Breast epithelium (tissue), 4 donors: Measurements from ENCODE around the gene SUSD6. TPM values are rescaled to one million over a fixed set of nuclear protein-coding genes. Genes with fewer than 3 reads are reported as not detected.

ENCODE experiments used
- DNase-seq, 2 donors: peaks; one replicate each; pipeline ENCODE4 v3.0.0-alpha.2; 2019; ENCODE audit warnings: low spot score in 2 of 2
- H3K27ac ChIP-seq, 2 donors: fragments of 200-600 bp; sonication (generic) in 1 of 2; one replicate each; pipeline ENCODE4 v1.5.1; 2016 to 2019; ENCODE audit warnings: mild to moderate bottlenecking in 1 of 2
- H3K27me3 ChIP-seq, 2 donors: fragments of 200-600 bp; sonication (generic) in 1 of 2; one replicate each; pipeline versions ENCODE4 v1.5.1 to v1.6.0; 2017 to 2019; ENCODE audit warnings: control low read depth in 1 of 2, mild to moderate bottlenecking in 1 of 2
- H3K36me3 ChIP-seq: fragments of 200-600 bp; one replicate; pipeline ENCODE4 v1.5.1; 2019
- H3K4me1 ChIP-seq, 2 donors: fragments of 200-600 bp; sonication (generic); one replicate each; pipeline ENCODE4 v1.5.1; 2016 to 2019; ENCODE audit warnings: control low read depth in 1 of 2
- H3K4me3 ChIP-seq, 3 donors: fragments of 200-600 bp; sonication (generic); 1 replicate in 2 of 3; 2 replicates in 1 of 3; pipeline ENCODE4 v1.5.1; 2016 to 2019; ENCODE audit warnings: mild to moderate bottlenecking in 3 of 3, moderate library complexity in 2 of 3
- H3K9me3 ChIP-seq, 2 donors: fragments of 200-600 bp; sonication (generic) in 1 of 2; one replicate each; pipeline ENCODE4 v1.5.1; 2016 to 2019; ENCODE audit warnings: control low read depth in 1 of 2
- CTCF ChIP-seq, 3 donors: fragments of 450-650 bp; IDR thresholded peaks; one replicate each; pipeline ENCODE4 v1.5.1; 2016 to 2017; ENCODE audit warnings: antibody characterized with exemption in 3 of 3, mild to moderate bottlenecking in 3 of 3, moderate library complexity in 3 of 3
- POLR2A ChIP-seq: fragments of 450-650 bp; IDR thresholded peaks from one replicate; pipeline ENCODE4 v1.6.1; 2016; ENCODE audit warnings: antibody characterized with exemption, mild to moderate bottlenecking, moderate library complexity
- POLR2AphosphoS5 ChIP-seq, 3 donors: sonication (generic); formaldehyde crosslinking; IDR thresholded peaks; one replicate each; pipeline ENCODE4 v1.6.1; 2017; ENCODE audit warnings: antibody characterized with exemption in 3 of 3
- intact Hi-C: fragments of 100-400 bp; cut with DNase I; formaldehyde crosslinking; loops from one replicate; pipeline ENCODE4 v1.15.1; 2023; ENCODE audit warnings: low total_unique reads
- total RNA-seq, 3 donors: library from RNA; depleted of rRNA; stranded (reverse); fragments of >200 nt; gene quantifications; one replicate each; pipeline ENCODE4 v1.1.0, GENCODE V29; 2016

The SUSD6 gene
- total RNA-seq, 3 donors from 2014 or later = 30.2 to 55.9 (median 55.7) TPM

- peaks cover 10 to 42% of the 10 kb centered on the region in 2 donors for H3K4me1 ChIP-seq
Measured at GRCh38 chr14:69613312-69614073, 2.1 kb downstream of the SUSD6 start.

GRCh38 chr14:69614592-69614991 is 3.2 kb downstream of the SUSD6 start:
- Histone ChIP-seq H3K36me3 (no peaks in the 10 kb centered on the region), H3K9me3 (no peaks in the 10 kb centered on the region), H3K4me1 (peaks cover 17 to 53% of the 10 kb centered on the region in 2 donors), H3K27me3 (no peaks in the 10 kb centered on the region), H3K4me3 (peak overlapping the region in 2 of 3 donors; percentile 89 to 98), H3K27ac (peak overlapping the region; percentile 97 to 99)
- no peak for TF ChIP-seq POLR2AphosphoS5 (IDR thresholded peaks at IDR 0.05)
- no peak for TF ChIP-seq POLR2A
- TF ChIP-seq CTCF (IDR thresholded peaks at IDR 0.05) = no peak
- intact Hi-C loops = loop anchor here (10.0 kb wide), 1 partner anchor 60 kb away; no protein-coding TSS in a partner anchor
- no peak for DNase-seq

More at GRCh38 chr14:69613312-69614073, 2.1 kb downstream of the SUSD6 start:
- H3K27me3 ChIP-seq = no peaks in the 10 kb centered on the region
- H3K4me3 ChIP-seq = peak overlapping the region; percentile 89 to 98 (median 90)
- H3K27ac ChIP-seq = peak overlapping the region; percentile 97 to 99
- TF ChIP-seq POLR2A = no peak
- TF ChIP-seq POLR2AphosphoS5 (IDR thresholded peaks at IDR 0.05) = no peak
- no peak for TF ChIP-seq CTCF (IDR thresholded peaks at IDR 0.05)
- DNase-seq = no peak
- H3K9me3 ChIP-seq = no peaks in the 10 kb centered on the region
- intact Hi-C loops = loop anchor here (10.0 kb wide), 1 partner anchor 61 kb away; no protein-coding TSS in a partner anchor
- H3K36me3 ChIP-seq = no peaks in the 10 kb centered on the region

GRCh38 chr14:69615121-69615495 is 3.7 kb downstream of the SUSD6 start:
- no peak for DNase-seq
- Histone ChIP-seq H3K27ac (peak overlapping the region; percentile 84 to 97), H3K4me3 (peak overlapping the region in 2 of 3 donors; percentile 26 to 57), H3K4me1 (peaks cover 17 to 58% of the 10 kb centered on the region in 2 donors), H3K9me3 (no peaks in the 10 kb centered on the region), H3K27me3 (no peaks in the 10 kb centered on the region), H3K36me3 (no peaks in the 10 kb centered on the region)
- TF ChIP-seq CTCF (IDR thresholded peaks at IDR 0.05) (no peak), POLR2A (no peak), POLR2AphosphoS5 (IDR thresholded peaks at IDR 0.05) (no peak)
- intact Hi-C loops = loop anchor here (10.0 kb wide), 1 partner anchor 60 kb away; no protein-coding TSS in a partner anchor

- peak in 2 of 3 donors; percentile 28 to 40 for TF ChIP-seq CTCF (IDR thresholded peaks at IDR 0.05)
- TF ChIP-seq POLR2A = no peak
- peak in 1 of 3 donors; percentile 17 for TF ChIP-seq POLR2AphosphoS5 (IDR thresholded peaks at IDR 0.05)
- Histone ChIP-seq H3K4me3 (peak overlapping the region in 2 of 3 donors; percentile 26 to 57), H3K27me3 (no peaks in the 10 kb centered on the region), H3K36me3 (no peaks in the 10 kb centered on the region), H3K27ac (peak overlapping the region; percentile 84 to 97), H3K4me1 (peaks cover 17 to 64% of the 10 kb centered on the region in 2 donors), H3K9me3 (no peaks in the 10 kb centered on the region)
- DNase-seq = peak in 1 of 2 donors; percentile 71
- intact Hi-C loops = loop anchor here (10.0 kb wide), 1 partner anchor 59 kb away; no protein-coding TSS in a partner anchor
Measured at GRCh38 chr14:69615496-69616407, 4.4 kb downstream of the SUSD6 start.
